Nucleus accumbens (tissue), 56 donors: ENCODE data around the gene ZSWIM3.

Source experiments
- DNase-seq, 56 donors: peaks; one replicate each; lab custom pipeline; 2025; lab: John Stamatoyannopoulos, UW

ZSWIM3 gene

GRCh38 chr20:45925821-45926506 lies 68.5 kb downstream of the ZSWIM3 start:
- DNase-seq = no peak

GRCh38 chr20:45926731-45927070 lies 69.3 kb downstream of the ZSWIM3 start:
- DNase-seq = no peak

- no peak for DNase-seq
Measured at GRCh38 chr20:45927071-45927878, 69.9 kb downstream of the ZSWIM3 start.
